Stimulated activated CD8-positive, alpha-beta memory T cell treated with anti-CD3 and anti-CD28 coated beads, Interleukin-7, amount 100 ng/mL, for 24 hours (primary cell): ENCODE measurements around the gene ZNF101.

ENCODE experiments used
- DNase-seq: peaks from one replicate; pipeline ENCODE4 v3.0.0-alpha.2; 2020; ENCODE audit warnings: low read depth

ZNF101 gene

GRCh38 chr19:19668230-19669012 is at the start of gene ZNF101:
Gene ZNF101, plus strand, starts transcription at chr19:19668839. Its CDS starts 125 bp downstream, at chr19:19668964.
- peak; percentile 92 for DNase-seq

- no peak for DNase-seq
Observed at GRCh38 chr19:19619181-19619848, 49.3 kb upstream of the ZNF101 start.

GRCh38 chr19:19619849-19620210 is 48.8 kb upstream of the ZNF101 start:
- DNase-seq: no peak

- DNase-seq: no peak
Observed at GRCh38 chr19:19623383-19623782, 45.3 kb upstream of the ZNF101 start.

- no peak for DNase-seq
Observed at GRCh38 chr19:19624032-19624570, 44.5 kb upstream of the ZNF101 start.

- no peak for DNase-seq
Observed at GRCh38 chr19:19626516-19627472, 41.8 kb upstream of the ZNF101 start.

GRCh38 chr19:19627621-19628500 is 40.8 kb upstream of the ZNF101 start, which contains the start of gene LPAR2:
Gene LPAR2, minus strand, starts transcription at chr19:19628220. Its CDS starts 945 bp downstream, at chr19:19627275.
- DNase-seq: peak; percentile 24

- no peak for DNase-seq
Observed at GRCh38 chr19:19628501-19629134, 40.0 kb upstream of the ZNF101 start.

GRCh38 chr19:19630062-19630414 is 38.6 kb upstream of the ZNF101 start:
- DNase-seq: no peak

GRCh38 chr19:19630426-19630825 is 38.2 kb upstream of the ZNF101 start:
- no peak for DNase-seq

GRCh38 chr19:19631346-19631745 is 37.3 kb upstream of the ZNF101 start:
- no peak for DNase-seq

- no peak for DNase-seq
Observed at GRCh38 chr19:19632661-19633060, 36.0 kb upstream of the ZNF101 start.

- DNase-seq: no peak
Observed at GRCh38 chr19:19633711-19634515, 34.7 kb upstream of the ZNF101 start.

- no peak for DNase-seq
Observed at GRCh38 chr19:19634516-19635312, 33.9 kb upstream of the ZNF101 start.

- no peak for DNase-seq
Observed at GRCh38 chr19:19635313-19635702, 33.3 kb upstream of the ZNF101 start.

- DNase-seq: no peak
Observed at GRCh38 chr19:19636573-19637185, 32.0 kb upstream of the ZNF101 start.

- DNase-seq: no peak
Observed at GRCh38 chr19:19637186-19637522, 31.5 kb upstream of the ZNF101 start.

- no peak for DNase-seq
Observed at GRCh38 chr19:19637523-19638251, 31.0 kb upstream of the ZNF101 start.
